Smooth muscle cell (in vitro differentiated cells): ENCODE measurements around the gene FOXJ1. TPM values are rescaled to one million over a fixed set of nuclear protein-coding genes. Genes with fewer than 3 reads are reported as not detected.

Source experiments
- DNase-seq: peaks from one replicate; lab custom pipeline; 2025; ENCODE audit not compliant: unreplicated experiment; lab: John Stamatoyannopoulos, UW
- H2AFZ ChIP-seq: fragments of 200-600 bp; sonication (generic); 2 replicates; pipeline ENCODE4 v1.6.0; 2016; ENCODE audit warnings: antibody characterized with exemption, low read depth, mild to moderate bottlenecking
- H3F3A ChIP-seq: fragments of 200-600 bp; sonication (generic); 2 replicates; pipeline ENCODE4 v1.6.0; 2017; ENCODE audit warnings: antibody characterized with exemption, low read depth
- H3K27ac ChIP-seq: fragments of 200-600 bp; sonication (generic); 2 replicates; pipeline ENCODE4 v1.5.1; 2016; ENCODE audit warnings: low read depth, mild to moderate bottlenecking
- H3K27me3 ChIP-seq: fragments of 200-600 bp; sonication (generic); 2 replicates; pipeline ENCODE4 v1.6.1; 2016; ENCODE audit warnings: low read depth, mild to moderate bottlenecking
- H3K36me3 ChIP-seq: fragments of 200-600 bp; sonication (generic); 2 replicates; pipeline ENCODE4 v1.5.1; 2016; ENCODE audit warnings: low read depth
- H3K4me1 ChIP-seq: fragments of 200-600 bp; sonication (generic); 2 replicates; pipeline ENCODE4 v1.5.1; 2016; ENCODE audit warnings: low read depth
- H3K4me2 ChIP-seq: fragments of 200-600 bp; sonication (generic); 2 replicates; pipeline ENCODE4 v1.6.0; 2016; ENCODE audit warnings: mild to moderate bottlenecking
- H3K4me3 ChIP-seq: fragments of 200-600 bp; sonication (generic); 2 replicates; pipeline ENCODE4 v1.5.1; 2016; ENCODE audit warnings: mild to moderate bottlenecking
- H3K79me2 ChIP-seq: fragments of 200-600 bp; sonication (generic); 2 replicates; pipeline ENCODE4 v1.6.0; 2016; ENCODE audit warnings: low read depth, mild to moderate bottlenecking
- H3K9ac ChIP-seq: fragments of 200-600 bp; sonication (generic); 2 replicates; pipeline ENCODE4 v1.6.0; 2016; ENCODE audit warnings: low read depth
- H3K9me3 ChIP-seq: fragments of 200-600 bp; sonication (generic); replicated peaks from 2 replicates; pipeline ENCODE4 v1.5.1; 2016; ENCODE audit warnings: low read depth
- H4K20me1 ChIP-seq: fragments of 200-600 bp; sonication (generic); 2 replicates; pipeline ENCODE4 v1.6.0; 2016; ENCODE audit warnings: low read depth
- CTCF ChIP-seq: fragments of 200-600 bp; sonication (generic); IDR thresholded peaks from 2 replicates; pipeline ENCODE4 v1.5.1; 2017; ENCODE audit warnings: borderline replicate concordance, mild to moderate bottlenecking, antibody characterized with exemption; ENCODE audit not compliant: insufficient read depth, poor library complexity, severe bottlenecking
- WGBS: methylation state at CpG from one replicate; pipeline ENCODE4 v1.1.7; 2016; ENCODE audit warnings: low lambda C conversion rate; 5-methylcytosine and 5-hydroxymethylcytosine counted together
- polyA plus RNA-seq: library from polyadenylated mRNA; unstranded; fragments of >200 nt; fragmentation: Nextera tagmentation; extraction: Ambion mirVana; gene quantifications from 2 replicates; pipeline ENCODE4 v1.2.1, GENCODE V29; 2016
- total RNA-seq: library from RNA; depleted of rRNA; stranded (reverse); fragments of >200 nt; gene quantifications from 2 replicates; pipeline ENCODE4 v1.2.3, GENCODE V29; 2014

FOXJ1 gene
- total and polyA plus RNA-seq, 2 experiments from 2014 or later: not detected

GRCh38 chr17:76154292-76154691 lies 13.2 kb upstream of the FOXJ1 start:
- H3K4me3 ChIP-seq: no peak overlapping the region
- no peak overlapping the region for H3K27ac ChIP-seq
- H3K9me3 ChIP-seq: no peaks in the 10 kb centered on the region
- no peaks in the 10 kb centered on the region for H3K27me3 ChIP-seq
- no peaks in the 10 kb centered on the region for H3K4me1 ChIP-seq
- no peaks in the 10 kb centered on the region for H3K36me3 ChIP-seq
- H2AFZ ChIP-seq: no peak overlapping the region
- TF ChIP-seq CTCF: no peak
- H3F3A ChIP-seq: no peaks in the 10 kb centered on the region
- H3K79me2 ChIP-seq: no peaks in the 10 kb centered on the region
- no peak overlapping the region for H3K9ac ChIP-seq
- no peak overlapping the region for H3K4me2 ChIP-seq
- no peak for DNase-seq
- no peaks in the 10 kb centered on the region for H4K20me1 ChIP-seq
- 67% methylated on average over 3 of the region's 3 CpGs for WGBS

GRCh38 chr17:76153640-76154039 lies 12.6 kb upstream of the FOXJ1 start:
- Histone ChIP-seq H3K79me2 (no peaks in the 10 kb centered on the region), H3K36me3 (no peaks in the 10 kb centered on the region), H3K27ac (no peak overlapping the region), H2AFZ (no peak overlapping the region), H3K4me2 (no peak overlapping the region), H3K27me3 (no peaks in the 10 kb centered on the region), H4K20me1 (no peaks in the 10 kb centered on the region), H3K9me3 (no peaks in the 10 kb centered on the region), H3K4me1 (no peaks in the 10 kb centered on the region), H3F3A (no peaks in the 10 kb centered on the region), H3K9ac (no peak overlapping the region), H3K4me3 (no peak overlapping the region)
- peak; percentile 36 for TF ChIP-seq CTCF
- 74% methylated on average over 5 of the region's 5 CpGs for WGBS
- DNase-seq: no peak

- H2AFZ ChIP-seq: no peak overlapping the region
- H3K27me3 ChIP-seq: no peaks in the 10 kb centered on the region
- no peaks in the 10 kb centered on the region for H3K79me2 ChIP-seq
- H4K20me1 ChIP-seq: no peaks in the 10 kb centered on the region
- H3K4me1 ChIP-seq: no peaks in the 10 kb centered on the region
- TF ChIP-seq CTCF: no peak
- no peak overlapping the region for H3K4me3 ChIP-seq
- no peak overlapping the region for H3K9ac ChIP-seq
- no peak overlapping the region for H3K4me2 ChIP-seq
- 81% methylated on average over 9 of the region's 9 CpGs for WGBS
- H3K9me3 ChIP-seq: no peaks in the 10 kb centered on the region
- DNase-seq: no peak
- no peak overlapping the region for H3K27ac ChIP-seq
- no peaks in the 10 kb centered on the region for H3F3A ChIP-seq
- H3K36me3 ChIP-seq: no peaks in the 10 kb centered on the region
Measured at GRCh38 chr17:76153202-76153601, 12.2 kb upstream of the FOXJ1 start.

- H3K4me3 ChIP-seq: no peak overlapping the region
Measured at GRCh38 chr17:76152591-76152990, 11.5 kb upstream of the FOXJ1 start.

More at GRCh38 chr17:76152591-76152990, 11.5 kb upstream of the FOXJ1 start:
- no peaks in the 10 kb centered on the region for H4K20me1 ChIP-seq
- H3K36me3 ChIP-seq: no peaks in the 10 kb centered on the region
- no peaks in the 10 kb centered on the region for H3K9me3 ChIP-seq
- H3K9ac ChIP-seq: no peak overlapping the region
- no peaks in the 10 kb centered on the region for H3K4me1 ChIP-seq
- no peak overlapping the region for H3K27ac ChIP-seq
- H3F3A ChIP-seq: no peaks in the 10 kb centered on the region
- WGBS: 88% methylated on average over 7 of the region's 7 CpGs
- no peak for TF ChIP-seq CTCF
- no peak for DNase-seq
- H3K79me2 ChIP-seq: no peaks in the 10 kb centered on the region
- H2AFZ ChIP-seq: no peak overlapping the region
- no peaks in the 10 kb centered on the region for H3K27me3 ChIP-seq
- H3K4me2 ChIP-seq: no peak overlapping the region
